ENCODE results near the gene UST.

DNA sequence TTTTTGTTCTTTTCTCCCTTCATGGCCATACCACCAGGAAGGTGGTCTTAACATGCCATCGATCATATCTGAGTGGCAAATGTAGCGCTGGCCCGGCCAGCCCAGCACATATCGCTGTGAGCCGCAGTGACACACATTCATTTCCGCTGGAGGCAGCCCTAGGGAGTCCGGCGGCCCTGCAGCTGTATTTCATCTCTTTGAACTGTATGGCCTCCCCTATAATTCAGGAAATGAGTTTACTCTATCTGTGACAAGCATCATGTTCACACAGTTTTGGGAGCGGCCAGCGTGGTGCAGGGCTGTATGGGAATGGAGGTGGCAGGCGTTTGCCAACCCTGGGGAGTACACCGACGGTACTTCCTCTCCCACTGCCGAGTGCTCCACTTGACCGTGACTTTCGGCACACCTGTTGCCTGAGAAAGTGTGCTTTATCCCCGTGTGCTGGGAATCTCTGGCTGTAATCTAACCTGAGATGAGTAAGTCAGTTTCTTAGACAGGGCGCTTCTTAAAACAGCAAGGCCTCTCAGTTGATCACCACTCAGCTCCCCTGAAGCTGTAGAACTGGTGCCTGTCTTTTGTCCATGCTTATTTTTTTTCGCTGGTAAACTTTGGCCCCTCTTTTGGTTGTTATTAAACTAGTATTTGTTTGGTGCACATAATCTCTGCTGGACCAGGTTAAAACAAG lies 313.6 kb downstream of the UST start:
- TF ChIP-seq EZH2 (IDR thresholded peaks at IDR 0.05; ENCODE audit: low read length): no peak
- no peak for TF ChIP-seq CTCF (optimal IDR thresholded peaks at IDR 0.05 in 1 of 3, IDR thresholded peaks at IDR 0.05 in 1 of 3, conservative IDR thresholded peaks at IDR 0.05 in 1 of 3; ENCODE audit: extremely low read depth in 1 of 3, insufficient read depth in 2 of 3, low read length in 3 of 3)
